OCI-LY1 (cell line): ENCODE results near the gene HMOX1.

ENCODE experiments used
- H2AFZ ChIP-seq: fragments of 200-600 bp; sonication (generic), shearing (Covaris generic); 2 replicates; pipeline ENCODE4 v1.6.0; 2014; ENCODE audit warnings: antibody characterized with exemption, mild to moderate bottlenecking, low read length
- H3F3A ChIP-seq: fragments of 200-600 bp; sonication (generic), shearing (Covaris generic); 2 replicates; pipeline ENCODE4 v1.6.0; 2014; ENCODE audit warnings: mild to moderate bottlenecking, antibody characterized with exemption, low read length, moderate library complexity; ENCODE audit not compliant: insufficient read depth
- H3K27ac ChIP-seq: fragments of 200-600 bp; sonication (generic); 2 replicates; pipeline ENCODE4 v1.5.1; 2014; ENCODE audit warnings: low read length, mixed run types, mild to moderate bottlenecking, low read depth; ENCODE audit not compliant: poor library complexity, severe bottlenecking
- H3K27me3 ChIP-seq: fragments of 200-600 bp; sonication (generic); 2 replicates; pipeline ENCODE4 v1.6.0; 2014; ENCODE audit warnings: antibody characterized with exemption, mild to moderate bottlenecking, low read length, moderate library complexity; ENCODE audit not compliant: insufficient read depth
- H3K36me3 ChIP-seq: fragments of 200-600 bp; sonication (generic); 2 replicates; pipeline ENCODE4 v1.6.1; 2014; ENCODE audit warnings: mild to moderate bottlenecking, antibody characterized with exemption, low read length, moderate library complexity, mixed read lengths; ENCODE audit not compliant: insufficient read depth
- H3K4me1 ChIP-seq: fragments of 200-600 bp; sonication (generic); 2 replicates; pipeline ENCODE4 v1.5.1; 2014; ENCODE audit warnings: mild to moderate bottlenecking, low read length, moderate library complexity; ENCODE audit not compliant: insufficient read depth, severe bottlenecking
- H3K4me2 ChIP-seq: fragments of 200-600 bp; sonication (generic), shearing (Covaris generic); 2 replicates; pipeline ENCODE4 v1.6.1; 2014; ENCODE audit warnings: low read length
- H3K4me3 ChIP-seq: fragments of 200-600 bp; sonication (generic); 2 replicates; pipeline ENCODE4 v1.5.1; 2014; ENCODE audit warnings: low read length, low read depth, mild to moderate bottlenecking, mixed read lengths; ENCODE audit not compliant: poor library complexity, severe bottlenecking
- H3K79me2 ChIP-seq: fragments of 200-600 bp; shearing (Covaris generic); 2 replicates; pipeline ENCODE4 v1.6.1; 2016; ENCODE audit warnings: mixed run types, low read length, mixed read lengths; ENCODE audit not compliant: insufficient read depth
- H3K9ac ChIP-seq: fragments of 200-600 bp; sonication (generic), shearing (Covaris generic); 2 replicates; pipeline ENCODE4 v1.6.1; 2014; ENCODE audit warnings: mild to moderate bottlenecking, low read length, mixed read lengths
- H3K9me2 ChIP-seq: fragments of 200-600 bp; sonication (generic), shearing (Covaris generic); 2 replicates; pipeline ENCODE4 v1.6.1; 2014; ENCODE audit warnings: low read depth, mild to moderate bottlenecking, low read length, mixed read lengths
- H3K9me3 ChIP-seq: fragments of 200-600 bp; shearing (Covaris generic); 2 replicates; pipeline ENCODE4 v1.6.1; 2014; ENCODE audit warnings: low read length, mixed read lengths
- H4K20me1 ChIP-seq: fragments of 200-600 bp; sonication (generic), shearing (Covaris generic); 2 replicates; pipeline ENCODE4 v1.6.0; 2016; ENCODE audit warnings: mild to moderate bottlenecking, low read length; ENCODE audit not compliant: insufficient read depth
- EZH2 ChIP-seq: fragments of 200-600 bp; sonication (generic), shearing (Covaris generic); IDR thresholded peaks from 2 replicates; pipeline ENCODE4 v1.8.0; 2017; ENCODE audit warnings: borderline replicate concordance, mixed run types, mild to moderate bottlenecking, antibody characterized with exemption, low read length, moderate library complexity, mixed read lengths
- TF ChIP-seq, protein P1 (sequence below): fragments of 200-600 bp; sonication (generic), shearing (Covaris generic); IDR thresholded peaks from 2 replicates; pipeline ENCODE4 v1.5.1; 2017; ENCODE audit warnings: mild to moderate bottlenecking, antibody characterized with exemption, low read length, moderate library complexity, mixed read lengths

Gene HMOX1

DNA sequence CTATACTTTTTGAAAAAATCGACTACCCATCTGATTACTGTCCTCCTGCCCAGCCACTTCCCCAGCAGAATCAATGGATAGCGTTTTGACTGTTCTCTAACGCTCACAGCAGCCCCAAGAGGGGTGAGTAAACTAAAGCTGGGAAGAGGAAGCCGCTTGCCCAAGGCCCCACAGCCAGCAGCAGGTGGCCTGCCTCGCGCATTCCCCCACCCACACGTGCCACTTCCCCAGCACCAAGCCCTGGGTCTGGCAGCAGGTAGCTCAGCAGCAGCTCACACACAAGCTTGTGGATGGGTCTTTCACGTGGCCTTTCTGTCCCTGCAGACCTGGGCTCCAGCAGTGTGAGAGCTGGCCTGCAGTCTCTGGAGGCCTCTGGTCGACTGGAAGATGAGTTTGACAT is 46.9 kb upstream of the HMOX1 start:
- Histone ChIP-seq H3K4me1 (peaks cover 26% of the 10 kb centered on the region), H3K9me3 (no peaks in the 10 kb centered on the region), H3K9me2 (no peaks in the 10 kb centered on the region), H3K9ac (no peak overlapping the region), H3F3A (no peaks in the 10 kb centered on the region), H3K36me3 (peaks cover 26% of the 10 kb centered on the region; the same call in 1 of the 2 replicates), H2AFZ (no peak overlapping the region), H4K20me1 (no peaks in the 10 kb centered on the region), H3K4me2 (no peak overlapping the region), H3K27me3 (no peaks in the 10 kb centered on the region), H3K79me2 (no peaks in the 10 kb centered on the region), H3K27ac (no peak overlapping the region), H3K4me3 (no peak overlapping the region)
- TF ChIP-seq, protein P1, sequence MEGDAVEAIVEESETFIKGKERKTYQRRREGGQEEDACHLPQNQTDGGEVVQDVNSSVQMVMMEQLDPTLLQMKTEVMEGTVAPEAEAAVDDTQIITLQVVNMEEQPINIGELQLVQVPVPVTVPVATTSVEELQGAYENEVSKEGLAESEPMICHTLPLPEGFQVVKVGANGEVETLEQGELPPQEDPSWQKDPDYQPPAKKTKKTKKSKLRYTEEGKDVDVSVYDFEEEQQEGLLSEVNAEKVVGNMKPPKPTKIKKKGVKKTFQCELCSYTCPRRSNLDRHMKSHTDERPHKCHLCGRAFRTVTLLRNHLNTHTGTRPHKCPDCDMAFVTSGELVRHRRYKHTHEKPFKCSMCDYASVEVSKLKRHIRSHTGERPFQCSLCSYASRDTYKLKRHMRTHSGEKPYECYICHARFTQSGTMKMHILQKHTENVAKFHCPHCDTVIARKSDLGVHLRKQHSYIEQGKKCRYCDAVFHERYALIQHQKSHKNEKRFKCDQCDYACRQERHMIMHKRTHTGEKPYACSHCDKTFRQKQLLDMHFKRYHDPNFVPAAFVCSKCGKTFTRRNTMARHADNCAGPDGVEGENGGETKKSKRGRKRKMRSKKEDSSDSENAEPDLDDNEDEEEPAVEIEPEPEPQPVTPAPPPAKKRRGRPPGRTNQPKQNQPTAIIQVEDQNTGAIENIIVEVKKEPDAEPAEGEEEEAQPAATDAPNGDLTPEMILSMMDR, result no peak
- no peak for TF ChIP-seq EZH2

DNA sequence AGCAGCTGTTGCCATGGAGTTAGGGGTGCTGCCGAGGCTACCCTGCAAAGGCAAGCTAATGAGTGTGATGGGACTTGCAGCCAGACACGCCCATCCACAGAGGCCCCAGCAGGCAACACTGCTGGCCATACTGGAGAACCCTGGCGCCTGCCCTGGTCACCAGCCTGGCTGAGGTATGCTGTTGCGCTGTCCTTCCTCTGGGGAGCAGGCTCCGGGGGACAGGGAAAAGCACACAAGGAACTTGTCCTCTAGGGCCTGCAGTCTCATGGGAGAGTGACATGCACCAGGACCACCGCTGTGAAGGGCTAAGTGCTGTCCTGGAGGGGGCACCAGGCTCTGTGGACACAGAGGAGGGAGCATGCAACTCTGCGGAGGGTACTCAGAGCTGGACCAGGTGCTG is 45.4 kb upstream of the HMOX1 start:
- Histone ChIP-seq H3K27me3 (no peaks in the 10 kb centered on the region), H3K4me3 (no peak overlapping the region), H3K9me3 (no peaks in the 10 kb centered on the region), H3K27ac (no peak overlapping the region), H3K9me2 (no peaks in the 10 kb centered on the region), H3F3A (no peaks in the 10 kb centered on the region), H3K4me2 (no peak overlapping the region), H3K36me3 (peaks cover 26% of the 10 kb centered on the region; the same call in 1 of the 2 replicates), H3K9ac (no peak overlapping the region), H3K4me1 (peaks cover 11% of the 10 kb centered on the region), H4K20me1 (no peaks in the 10 kb centered on the region), H2AFZ (no peak overlapping the region), H3K79me2 (no peaks in the 10 kb centered on the region)
- TF ChIP-seq EZH2, result no peak
- TF ChIP-seq, protein P1, result no peak

DNA sequence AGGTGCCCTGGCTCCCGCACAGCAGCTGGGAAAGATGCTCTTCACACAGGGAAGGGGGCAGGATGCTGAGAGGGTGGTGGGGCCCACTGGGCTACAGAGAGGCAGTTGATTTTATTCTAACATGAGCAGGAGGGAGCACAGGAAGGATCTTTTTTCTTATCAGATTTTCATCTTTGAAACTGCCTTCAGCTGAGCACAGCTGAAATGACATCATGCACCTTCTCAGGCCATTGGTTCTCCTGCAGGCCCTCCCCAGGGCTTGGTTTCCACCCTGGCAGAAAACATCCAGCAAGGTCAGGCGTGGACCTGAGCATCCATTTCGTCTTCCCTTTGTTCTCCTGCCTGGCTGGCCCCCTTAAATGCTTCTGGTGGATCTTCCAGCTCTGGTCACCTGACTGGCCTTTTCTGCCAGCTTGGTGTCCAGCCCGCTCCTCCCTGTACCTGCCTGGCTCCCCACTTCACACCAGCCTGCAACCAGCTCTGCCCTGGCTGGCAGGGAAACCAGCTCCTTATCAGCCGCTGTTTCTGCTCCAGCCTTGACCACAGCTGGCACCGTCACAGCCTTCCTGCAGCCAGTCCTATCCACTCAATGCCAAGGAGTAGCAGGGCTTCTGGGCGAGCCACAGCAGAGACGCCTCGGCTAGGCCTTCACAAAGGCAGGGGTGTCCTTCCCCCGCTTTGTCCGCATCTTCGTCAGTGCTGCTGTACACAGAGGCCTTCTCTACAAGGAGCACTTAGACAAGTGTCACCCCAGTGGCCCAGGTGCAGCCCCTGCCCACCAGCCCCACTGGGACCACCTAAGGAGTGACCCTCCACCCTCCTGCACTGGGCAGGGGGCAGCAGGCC is 44.7 kb upstream of the HMOX1 start:
- Histone ChIP-seq H3K9ac (no peak overlapping the region), H3K27me3 (no peaks in the 10 kb centered on the region), H3K79me2 (no peaks in the 10 kb centered on the region), H3K36me3 (peaks cover 26% of the 10 kb centered on the region; the same call in 1 of the 2 replicates), H3K27ac (no peak overlapping the region), H3K4me2 (no peak overlapping the region), H3F3A (no peaks in the 10 kb centered on the region), H3K4me1 (peaks cover 12% of the 10 kb centered on the region), H3K4me3 (no peak overlapping the region), H4K20me1 (no peaks in the 10 kb centered on the region), H3K9me3 (no peaks in the 10 kb centered on the region), H2AFZ (no peak overlapping the region), H3K9me2 (no peaks in the 10 kb centered on the region)
- TF ChIP-seq EZH2, result no peak
- TF ChIP-seq, protein P1, result no peak
